RWPE2 (cell line): Measurements from ENCODE around the gene DGKA.
A peak's percentile ranks its signal among the peaks of the same experiment; 100 is the strongest.

Source experiments
- ATAC-seq: fragments of 200-7000 bp; cut with Tn5 transposase; 3 replicates; pipeline ENCODE4 v1.9.1; 2021; ENCODE audit warnings: low read depth
- DNase-seq: peaks from one replicate; pipeline ENCODE4 v3.0.0-alpha.2; 2020; ENCODE audit warnings: low spot score
- H3K27ac ChIP-seq: fragments of 450-650 bp; 2 replicates; pipeline ENCODE4 v1.5.1; 2017; ENCODE audit warnings: mild to moderate bottlenecking; ENCODE audit not compliant: poor library complexity, severe bottlenecking
- H3K27me3 ChIP-seq: fragments of 250-450 bp; sonication (Bioruptor Pico); 2 replicates; pipeline ENCODE4 v1.5.1; 2021; ENCODE audit warnings: mild to moderate bottlenecking, moderate library complexity; ENCODE audit not compliant: insufficient read depth, poor library complexity, severe bottlenecking
- H3K36me3 ChIP-seq: fragments of 250-450 bp; sonication (Bioruptor Pico); 2 replicates; pipeline ENCODE4 v1.5.1; 2020; ENCODE audit warnings: low read depth, mild to moderate bottlenecking, moderate library complexity
- H3K4me1 ChIP-seq: fragments of 250-450 bp; sonication (Bioruptor Pico); 2 replicates; pipeline ENCODE4 v1.5.1; 2021; ENCODE audit warnings: mild to moderate bottlenecking, moderate library complexity; ENCODE audit not compliant: insufficient read depth, poor library complexity, severe bottlenecking
- H3K4me3 ChIP-seq: fragments of 250-450 bp; sonication (Bioruptor Pico); 2 replicates; pipeline ENCODE4 v1.5.1; 2021; ENCODE audit warnings: mild to moderate bottlenecking, moderate library complexity; ENCODE audit not compliant: severe bottlenecking
- H3K9me3 ChIP-seq: fragments of 250-450 bp; sonication (Bioruptor Pico); 2 replicates; pipeline ENCODE4 v1.5.1; 2021; ENCODE audit warnings: mild to moderate bottlenecking, moderate library complexity; ENCODE audit not compliant: severe bottlenecking
- TF ChIP-seq, protein P1 (sequence below): fragments of 450-650 bp; IDR thresholded peaks from one replicate; pipeline ENCODE4 v1.5.1; 2017; ENCODE audit warnings: mild to moderate bottlenecking, moderate library complexity; ENCODE audit not compliant: poor library complexity, severe bottlenecking

DGKA gene

DNA sequence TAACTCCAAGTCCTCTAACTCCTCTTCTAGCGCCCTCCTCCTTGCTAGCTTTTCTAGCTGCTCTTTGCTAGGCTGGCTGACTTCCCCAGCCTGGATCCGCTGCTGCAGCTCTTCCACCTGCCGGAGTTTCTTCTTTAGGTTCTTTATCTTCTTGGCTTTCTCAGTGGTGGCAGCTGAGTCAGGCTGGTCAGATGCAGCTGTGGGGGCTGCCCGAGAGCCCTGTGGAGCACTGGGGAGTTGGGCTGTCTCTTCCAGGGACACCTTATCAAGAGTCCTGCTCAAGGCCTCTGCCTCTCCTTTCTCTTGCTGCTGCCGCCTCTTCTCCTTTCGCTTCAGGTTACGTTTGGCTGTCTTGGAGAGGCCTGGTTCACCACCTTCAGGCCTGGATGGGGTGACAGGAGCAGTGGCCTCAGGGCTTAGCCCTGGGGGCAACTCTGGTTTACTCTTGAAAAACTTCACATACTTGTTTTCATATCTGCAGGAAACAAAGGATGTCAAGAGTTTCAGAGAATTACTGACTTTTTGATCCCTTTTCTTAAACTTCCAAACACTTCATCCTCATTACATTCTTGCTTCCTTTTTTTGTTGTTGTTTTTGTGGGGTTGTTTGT, 29.0 kb upstream of the DGKA start:
- TF ChIP-seq, protein P1, sequence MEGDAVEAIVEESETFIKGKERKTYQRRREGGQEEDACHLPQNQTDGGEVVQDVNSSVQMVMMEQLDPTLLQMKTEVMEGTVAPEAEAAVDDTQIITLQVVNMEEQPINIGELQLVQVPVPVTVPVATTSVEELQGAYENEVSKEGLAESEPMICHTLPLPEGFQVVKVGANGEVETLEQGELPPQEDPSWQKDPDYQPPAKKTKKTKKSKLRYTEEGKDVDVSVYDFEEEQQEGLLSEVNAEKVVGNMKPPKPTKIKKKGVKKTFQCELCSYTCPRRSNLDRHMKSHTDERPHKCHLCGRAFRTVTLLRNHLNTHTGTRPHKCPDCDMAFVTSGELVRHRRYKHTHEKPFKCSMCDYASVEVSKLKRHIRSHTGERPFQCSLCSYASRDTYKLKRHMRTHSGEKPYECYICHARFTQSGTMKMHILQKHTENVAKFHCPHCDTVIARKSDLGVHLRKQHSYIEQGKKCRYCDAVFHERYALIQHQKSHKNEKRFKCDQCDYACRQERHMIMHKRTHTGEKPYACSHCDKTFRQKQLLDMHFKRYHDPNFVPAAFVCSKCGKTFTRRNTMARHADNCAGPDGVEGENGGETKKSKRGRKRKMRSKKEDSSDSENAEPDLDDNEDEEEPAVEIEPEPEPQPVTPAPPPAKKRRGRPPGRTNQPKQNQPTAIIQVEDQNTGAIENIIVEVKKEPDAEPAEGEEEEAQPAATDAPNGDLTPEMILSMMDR, result no peak
- ATAC-seq (no peak), DNase-seq (no peak)
- H3K36me3 ChIP-seq, result peaks cover 37% of the 10 kb centered on the region
- H3K9me3 ChIP-seq, result no peaks in the 10 kb centered on the region
- H3K4me3 ChIP-seq, result no peak overlapping the region
- H3K4me1 ChIP-seq, result peaks cover 4% of the 10 kb centered on the region
- H3K27me3 ChIP-seq, result no peaks in the 10 kb centered on the region
- H3K27ac ChIP-seq, result no peak overlapping the region

DNA sequence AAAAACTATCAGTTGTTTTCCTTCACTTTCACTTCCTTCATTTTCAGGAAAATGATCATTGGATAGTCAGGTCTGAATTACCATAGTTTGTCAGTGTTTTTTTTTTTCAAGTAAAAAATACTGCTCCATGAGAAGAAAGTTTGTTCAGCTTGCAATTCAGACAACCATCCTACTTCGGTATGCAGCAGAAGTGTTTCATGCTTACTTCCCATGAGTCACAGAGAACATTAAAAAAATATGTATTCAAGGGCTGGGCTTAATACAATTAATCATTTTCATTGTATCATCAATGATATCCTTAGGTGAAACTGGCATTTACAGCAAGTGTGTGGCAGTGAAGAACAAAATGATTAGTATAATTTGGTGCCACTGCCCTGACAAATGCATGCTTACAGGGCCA, 24.9 kb upstream of the DGKA start:
- peak overlapping the region; percentile 31 for H3K27ac ChIP-seq
- no peaks in the 10 kb centered on the region for H3K9me3 ChIP-seq
- no peak overlapping the region for H3K4me3 ChIP-seq
- ATAC-seq, result peak; percentile 86
- DNase-seq, result no peak
- H3K36me3 ChIP-seq, result peaks cover 37% of the 10 kb centered on the region
- no peaks in the 10 kb centered on the region for H3K27me3 ChIP-seq
- peaks cover 4% of the 10 kb centered on the region for H3K4me1 ChIP-seq
- TF ChIP-seq, protein P1, result no peak

DNA sequence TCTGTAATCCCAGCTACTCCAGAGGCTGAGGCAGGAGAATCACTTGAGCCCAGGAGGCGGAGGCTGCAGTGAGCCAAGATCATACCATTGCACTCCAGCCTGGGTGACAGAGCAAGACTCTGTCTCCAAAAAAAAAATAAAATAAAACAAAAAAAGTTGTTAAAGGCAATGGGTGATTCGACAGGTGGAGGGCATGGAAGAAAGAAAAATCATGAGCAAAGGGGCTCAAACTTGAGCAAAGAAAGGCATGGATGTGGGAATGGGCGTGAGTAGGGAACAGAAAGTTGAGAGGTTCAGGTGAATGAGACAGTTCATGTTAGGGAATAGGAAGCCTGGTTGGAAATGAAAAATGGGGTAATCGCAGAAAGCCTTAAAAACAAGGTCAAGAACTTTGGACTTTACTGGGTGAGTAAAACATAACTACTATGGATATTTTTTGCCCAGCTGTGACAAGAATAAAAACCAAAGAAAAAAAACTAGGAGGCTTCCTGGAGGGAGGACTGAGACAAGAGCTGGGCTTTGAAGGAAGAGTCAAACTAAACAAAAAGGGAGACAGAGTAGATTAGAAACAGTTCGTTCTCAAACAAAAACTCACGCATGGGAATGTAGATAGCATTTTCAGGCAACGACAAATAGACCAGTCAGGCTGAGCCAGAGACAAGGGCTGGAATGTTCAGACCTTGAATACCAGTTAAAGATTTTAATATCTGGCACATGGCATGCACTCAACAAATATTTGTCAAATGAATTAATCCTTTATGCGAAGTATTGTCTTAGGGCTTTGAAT, 22.0 kb upstream of the DGKA start:
- ATAC-seq, result no peak
- Histone ChIP-seq H3K4me3 (no peak overlapping the region), H3K4me1 (peaks cover 4% of the 10 kb centered on the region), H3K27ac (peak overlapping the region; percentile 15), H3K27me3 (no peaks in the 10 kb centered on the region), H3K36me3 (peaks cover 22% of the 10 kb centered on the region), H3K9me3 (no peaks in the 10 kb centered on the region)
- TF ChIP-seq, protein P1, result no peak
- no peak for DNase-seq

DNA sequence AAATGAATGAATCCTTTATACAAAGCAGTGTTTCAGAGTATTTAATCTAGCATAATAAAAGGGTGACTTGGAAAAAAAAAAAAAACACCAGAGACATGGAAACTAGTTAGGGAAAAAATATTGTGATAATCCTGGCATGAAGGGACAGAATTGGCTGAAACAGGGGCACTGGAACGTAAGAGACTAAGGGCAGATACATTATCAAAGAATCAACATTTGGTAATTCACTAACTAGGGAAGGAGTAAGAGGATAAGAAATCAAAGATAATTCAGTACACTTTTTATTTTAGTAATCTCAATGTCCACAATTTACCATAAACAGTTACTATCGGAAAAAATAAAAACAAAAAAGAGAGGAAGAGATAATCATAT, 21.5 kb upstream of the DGKA start:
- peaks cover 6% of the 10 kb centered on the region for H3K4me1 ChIP-seq
- no peaks in the 10 kb centered on the region for H3K9me3 ChIP-seq
- H3K4me3 ChIP-seq, result no peak overlapping the region
- ATAC-seq, result no peak
- no peaks in the 10 kb centered on the region for H3K27me3 ChIP-seq
- peak overlapping the region; percentile 15 for H3K27ac ChIP-seq
- H3K36me3 ChIP-seq, result peaks cover 26% of the 10 kb centered on the region
- TF ChIP-seq, protein P1, result no peak
- DNase-seq, result no peak

DNA sequence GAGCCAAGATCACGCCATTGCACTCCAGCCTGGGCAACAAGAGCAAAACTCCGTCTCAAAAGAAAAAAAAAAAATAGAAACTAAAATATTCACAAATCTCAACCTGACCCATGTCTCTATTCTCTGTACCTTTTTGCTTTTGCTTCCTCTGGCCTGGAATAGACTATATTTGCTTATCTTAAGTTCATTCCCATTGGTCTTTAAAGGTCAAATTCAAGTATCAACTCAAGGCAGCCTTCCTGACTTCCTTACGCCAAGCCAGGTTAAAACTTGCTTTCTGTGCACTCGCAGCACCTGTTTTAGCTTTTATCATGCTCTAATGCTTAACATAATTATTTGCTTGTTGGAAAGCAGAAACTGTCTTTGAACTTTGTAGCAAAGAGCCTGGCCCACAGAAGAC, 18.1 kb upstream of the DGKA start:
- peaks cover 15% of the 10 kb centered on the region for H3K4me1 ChIP-seq
- no peaks in the 10 kb centered on the region for H3K9me3 ChIP-seq
- ATAC-seq, result no peak
- peaks cover 38% of the 10 kb centered on the region for H3K36me3 ChIP-seq
- no peaks in the 10 kb centered on the region for H3K27me3 ChIP-seq
- TF ChIP-seq, protein P1, result no peak
- DNase-seq, result no peak
- no peak overlapping the region for H3K27ac ChIP-seq
- H3K4me3 ChIP-seq, result no peak overlapping the region
